CD4-positive, alpha-beta T cell treated with Interleukin-10 for 1 hour (primary cell): ENCODE data around the gene RNGTT.
"Not testable (repeated sequence)": the region's sequence is repeated elsewhere in the genome, so short reads cannot be mapped to it uniquely, and the experiment has no call there.

ENCODE experiments used
- DNase-seq: peaks from one replicate; pipeline ENCODE4 v3.0.0-alpha.2; 2020

The RNGTT gene

GRCh38 chr6:88969255-88969654 is 5.8 kb upstream of the RNGTT start:
- not testable (repeated sequence) for DNase-seq

DNA sequence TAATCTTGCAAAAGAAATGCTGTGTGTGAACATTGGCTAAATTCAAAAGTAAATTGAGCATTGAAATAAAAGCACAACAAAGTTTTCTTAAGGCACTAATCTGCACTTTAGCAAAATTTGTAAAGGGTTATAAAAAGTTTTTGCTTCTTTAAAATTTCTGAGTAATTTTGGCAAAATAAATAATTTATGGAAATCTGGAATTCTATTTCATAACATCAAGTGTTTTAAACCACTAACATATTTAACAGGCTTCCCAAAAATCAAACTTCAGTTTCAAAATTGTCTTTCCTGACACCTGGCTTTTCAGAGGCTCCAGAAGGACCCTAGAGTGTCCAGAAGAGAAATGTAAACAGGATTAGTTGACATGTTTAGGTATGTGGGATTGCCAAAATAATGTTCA is 4.5 kb upstream of the RNGTT start:
- no peak for DNase-seq

GRCh38 chr6:88965691-88966090 is 2.3 kb upstream of the RNGTT start:
- DNase-seq: no peak

GRCh38 chr6:88964509-88964908 is 1.1 kb upstream of the RNGTT start:
- no peak for DNase-seq

DNA sequence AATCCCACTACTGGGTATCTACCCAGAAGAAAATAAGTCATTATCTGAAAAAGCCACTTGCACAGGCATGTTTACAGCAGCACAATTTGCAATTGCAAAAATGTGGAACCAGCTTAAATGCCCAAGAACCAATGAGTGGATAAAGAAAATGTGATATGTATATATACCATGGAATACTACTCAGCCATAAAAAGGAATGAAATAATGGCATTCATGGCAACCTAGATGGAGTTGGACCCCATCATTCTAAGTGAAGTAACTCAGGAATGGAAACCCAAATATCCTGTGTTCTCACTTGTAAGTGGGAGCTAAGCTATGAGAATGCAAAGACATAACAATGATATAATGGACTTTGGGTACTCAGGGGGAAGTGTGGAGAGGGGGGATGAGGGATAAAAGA is 4.6 kb downstream of the RNGTT start:
- DNase-seq: no peak

DNA sequence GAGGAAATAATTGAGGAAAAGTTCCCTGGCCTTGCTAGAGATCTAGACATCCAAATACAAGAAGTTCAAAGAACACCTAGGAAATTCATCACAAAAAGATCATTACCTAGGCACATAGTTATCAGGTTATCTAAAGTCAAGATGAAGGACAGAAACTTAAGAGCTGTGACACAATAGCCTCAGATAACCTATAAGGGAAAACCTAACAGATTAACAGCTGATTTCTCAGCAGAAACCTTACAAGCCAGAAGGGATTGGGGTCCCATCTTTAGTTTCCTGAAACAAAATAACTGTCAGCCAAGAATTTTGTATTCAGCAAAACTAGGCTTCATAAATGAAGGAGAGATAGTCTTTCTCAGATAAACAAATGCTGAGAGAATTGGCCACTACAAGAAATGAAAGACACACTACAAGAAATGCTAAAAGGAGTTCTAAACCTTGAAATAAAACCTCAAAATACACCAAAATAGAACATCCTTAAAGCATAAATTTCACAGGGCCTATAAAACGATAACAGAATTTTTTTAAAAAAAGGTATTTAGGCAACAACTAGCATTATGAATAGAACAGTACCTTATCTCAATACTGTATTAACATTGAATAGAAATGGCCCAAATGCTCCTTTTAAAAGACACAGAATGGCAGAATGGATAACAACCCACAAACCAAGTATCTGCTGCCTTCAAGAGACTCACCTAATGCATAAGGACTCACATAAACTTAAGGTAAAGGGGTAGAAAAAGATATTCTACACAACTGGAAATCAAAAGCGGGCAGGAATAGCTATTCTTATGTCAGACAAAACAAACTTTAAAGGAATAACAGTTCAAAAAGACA is 9.7 kb downstream of the RNGTT start:
- no peak for DNase-seq

DNA sequence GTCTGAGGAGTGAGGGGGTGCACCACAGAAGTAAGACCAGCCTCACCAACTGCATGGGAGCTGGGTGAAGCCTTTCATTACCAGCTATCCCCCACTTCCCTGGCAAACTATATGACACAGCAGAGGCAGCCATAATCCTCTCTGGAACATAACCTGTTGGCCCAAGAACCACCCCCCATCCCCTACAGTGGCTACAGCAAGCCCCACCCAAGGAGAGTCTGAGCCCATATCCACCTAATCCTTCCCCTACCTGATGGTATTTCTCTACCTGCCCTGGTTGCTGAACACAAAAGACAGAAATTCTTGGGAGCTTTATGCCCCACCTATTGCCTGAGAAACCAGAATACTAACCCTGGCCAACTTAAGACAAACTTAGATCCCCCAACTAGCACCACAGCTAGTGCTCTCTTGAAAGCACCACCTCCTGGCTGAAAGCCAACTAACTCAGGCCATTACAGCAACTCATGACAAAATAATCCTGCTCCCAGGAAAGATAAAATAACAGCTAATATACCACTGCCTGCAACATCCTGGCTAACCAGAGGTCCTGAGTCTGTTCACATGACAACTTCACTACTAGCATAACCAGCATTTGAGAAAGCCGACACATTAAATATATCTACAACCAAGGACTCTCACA is 11.2 kb downstream of the RNGTT start:
- DNase-seq: no peak

- DNase-seq: no peak
Measured at GRCh38 chr6:88945415-88946008, 17.9 kb downstream of the RNGTT start.

DNA sequence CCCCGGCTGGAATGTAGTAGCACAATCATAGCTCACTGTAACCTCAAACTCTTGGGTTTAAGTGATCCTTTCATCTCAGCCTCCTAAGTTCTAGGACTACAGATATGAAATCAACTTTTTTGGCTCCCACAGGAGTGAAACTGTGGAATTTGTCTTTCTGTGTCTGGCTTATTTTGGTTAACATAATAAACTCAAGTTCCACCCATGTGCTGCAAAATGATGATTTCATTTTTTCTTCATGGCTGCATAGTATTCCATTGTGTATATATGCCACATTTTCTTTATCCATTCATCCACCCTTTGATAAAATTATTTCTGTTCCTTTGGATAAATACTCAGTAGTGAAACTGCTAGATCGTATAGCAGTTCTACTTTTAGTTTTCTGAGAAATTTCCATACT is 29.9 kb downstream of the RNGTT start:
- DNase-seq: no peak

- not testable (repeated sequence) for DNase-seq
Measured at GRCh38 chr6:88932019-88932418, 31.4 kb downstream of the RNGTT start.

DNA sequence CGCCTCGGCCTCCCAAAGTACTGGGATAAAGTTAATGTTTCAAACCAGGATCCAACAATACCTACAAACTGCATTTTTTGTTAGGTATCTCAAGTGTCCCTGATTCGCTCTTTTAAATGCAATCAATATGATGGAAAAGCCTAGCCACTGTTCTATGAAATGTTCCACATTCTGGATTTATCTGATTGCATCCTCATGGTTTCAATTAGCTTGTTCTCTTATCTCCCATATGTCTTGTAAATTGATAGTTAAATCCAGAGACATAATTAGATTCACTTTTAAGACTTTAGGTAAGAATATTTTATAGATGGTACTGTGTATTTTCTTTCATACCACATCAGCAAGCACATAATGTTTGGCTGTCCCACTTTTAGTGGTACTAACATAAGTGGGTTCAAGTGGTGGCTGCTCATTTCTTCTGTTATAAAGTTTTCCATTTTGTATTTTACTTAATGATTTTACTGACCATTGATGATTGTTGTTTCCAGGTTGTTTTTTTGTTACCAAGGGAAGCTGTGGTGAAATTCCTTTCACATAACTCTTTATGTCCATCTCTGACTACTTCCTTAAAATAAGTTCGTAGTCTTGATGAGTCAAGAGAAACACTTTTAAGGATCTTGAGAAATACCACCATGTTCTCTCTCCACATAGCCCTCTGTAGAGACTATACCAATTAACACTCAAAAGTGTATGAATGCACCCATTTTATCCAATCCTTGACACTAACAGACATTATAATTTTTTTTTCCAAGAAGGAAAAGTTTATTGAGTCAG is 40.5 kb downstream of the RNGTT start:
- DNase-seq: no peak

GRCh38 chr6:88921734-88922133 is 41.7 kb downstream of the RNGTT start:
- no peak for DNase-seq

- DNase-seq: no peak
Measured at GRCh38 chr6:88920774-88921733, 42.4 kb downstream of the RNGTT start.

DNA sequence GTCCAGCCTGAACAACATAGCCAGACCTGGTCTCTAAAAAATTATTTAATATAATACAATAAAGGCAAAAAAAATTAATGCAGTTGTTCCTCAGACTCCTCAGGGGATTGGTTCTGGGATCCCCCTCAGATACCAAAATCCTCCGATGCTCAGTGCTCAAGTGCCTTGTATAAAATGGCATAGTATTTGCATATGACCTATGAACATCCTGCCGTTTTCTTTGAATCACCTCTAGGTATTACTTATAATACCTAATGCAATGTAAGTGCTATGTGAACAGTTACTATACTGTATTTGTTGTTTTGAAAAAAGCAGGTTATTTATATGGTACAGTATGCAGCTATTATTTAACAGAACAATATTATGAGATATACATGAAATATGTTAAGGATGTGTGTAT is 43.3 kb downstream of the RNGTT start:
- no peak for DNase-seq

DNA sequence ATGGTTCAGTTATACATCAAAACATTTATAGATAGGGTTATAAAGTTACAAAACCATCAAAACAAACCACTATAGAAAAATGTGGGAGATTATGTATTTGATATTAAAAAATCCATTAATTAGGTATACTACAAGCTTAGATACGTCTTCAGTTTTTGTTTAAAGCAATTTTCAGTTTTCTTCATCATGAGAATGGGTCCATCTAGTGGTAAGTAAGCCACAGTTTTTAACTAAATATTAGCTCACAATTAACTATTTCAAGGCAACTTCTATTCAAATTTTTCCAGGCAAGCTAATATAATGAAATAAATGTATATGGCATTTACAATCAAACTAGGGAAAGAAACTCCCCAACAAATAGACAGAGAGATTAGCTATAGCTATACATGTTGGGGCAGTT is 44.4 kb downstream of the RNGTT start:
- no peak for DNase-seq

- DNase-seq: no peak
Measured at GRCh38 chr6:88916615-88917208, 46.7 kb downstream of the RNGTT start.

DNA sequence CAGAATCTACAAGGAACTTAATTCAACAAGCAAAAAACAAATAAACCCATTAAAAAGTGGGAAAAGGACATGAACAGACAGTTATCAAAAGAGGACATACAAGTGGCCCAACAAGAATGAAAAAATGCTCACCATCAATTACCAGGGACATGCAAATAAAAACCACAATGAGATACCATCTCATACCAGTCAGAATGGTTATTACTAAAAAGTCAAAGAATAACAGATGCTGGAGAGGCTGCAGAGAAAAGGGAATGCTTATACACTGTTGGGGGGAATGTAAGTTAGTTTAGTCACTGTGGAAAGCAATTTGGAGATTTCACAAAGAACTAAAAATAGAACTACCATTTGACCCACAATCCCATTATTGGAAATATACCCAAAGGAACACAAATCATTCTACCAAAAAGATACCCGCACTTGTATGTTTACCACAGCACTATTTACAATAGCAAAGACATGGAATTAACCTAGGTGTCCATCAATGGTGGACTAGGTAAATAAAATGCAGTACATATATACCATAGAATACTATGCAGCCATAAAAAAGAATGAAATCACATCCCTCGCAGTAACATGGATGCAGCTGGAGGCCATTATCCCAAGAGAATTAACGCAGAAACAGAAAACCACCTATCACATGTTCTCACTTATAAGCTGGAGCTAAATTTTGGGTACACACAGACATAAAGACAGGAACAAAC is 48.4 kb downstream of the RNGTT start:
- DNase-seq: no peak

DNA sequence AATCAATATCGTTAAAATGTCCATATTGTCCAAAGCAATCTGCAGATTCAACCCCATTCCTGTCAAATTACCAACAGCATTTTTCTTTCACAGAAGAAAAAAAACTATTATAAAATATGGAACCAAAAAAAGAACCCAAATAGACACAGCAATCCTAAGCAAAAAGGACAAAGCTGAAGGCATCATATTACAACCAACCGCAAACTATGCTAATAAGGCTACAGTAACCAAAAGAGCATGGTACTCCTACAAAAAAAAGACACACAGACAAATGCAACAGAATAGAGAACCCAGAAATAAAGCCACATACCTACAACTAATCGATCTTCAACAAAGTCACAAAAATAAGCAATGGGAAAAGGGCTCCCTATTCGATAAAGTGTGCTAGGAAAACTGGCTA is 49.2 kb downstream of the RNGTT start:
- no peak for DNase-seq

DNA sequence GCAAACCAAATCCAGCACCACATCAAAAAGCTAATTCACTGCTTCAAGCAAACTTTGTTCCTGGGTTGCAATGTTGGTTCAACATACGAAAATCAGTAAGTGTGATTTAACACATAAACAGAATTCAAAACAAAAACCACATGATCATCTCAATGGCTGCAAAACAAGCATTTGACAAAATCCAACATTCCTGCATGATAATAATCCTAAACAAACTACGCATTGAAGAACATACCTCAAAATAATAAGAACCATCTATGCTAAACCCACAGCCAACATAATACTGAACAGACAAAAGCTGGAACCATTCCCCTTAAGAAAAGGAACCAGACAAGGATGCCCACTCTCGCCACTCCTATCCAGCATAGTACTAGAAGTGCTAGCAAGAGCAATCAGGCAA is 49.9 kb downstream of the RNGTT start:
- no peak for DNase-seq

DNA sequence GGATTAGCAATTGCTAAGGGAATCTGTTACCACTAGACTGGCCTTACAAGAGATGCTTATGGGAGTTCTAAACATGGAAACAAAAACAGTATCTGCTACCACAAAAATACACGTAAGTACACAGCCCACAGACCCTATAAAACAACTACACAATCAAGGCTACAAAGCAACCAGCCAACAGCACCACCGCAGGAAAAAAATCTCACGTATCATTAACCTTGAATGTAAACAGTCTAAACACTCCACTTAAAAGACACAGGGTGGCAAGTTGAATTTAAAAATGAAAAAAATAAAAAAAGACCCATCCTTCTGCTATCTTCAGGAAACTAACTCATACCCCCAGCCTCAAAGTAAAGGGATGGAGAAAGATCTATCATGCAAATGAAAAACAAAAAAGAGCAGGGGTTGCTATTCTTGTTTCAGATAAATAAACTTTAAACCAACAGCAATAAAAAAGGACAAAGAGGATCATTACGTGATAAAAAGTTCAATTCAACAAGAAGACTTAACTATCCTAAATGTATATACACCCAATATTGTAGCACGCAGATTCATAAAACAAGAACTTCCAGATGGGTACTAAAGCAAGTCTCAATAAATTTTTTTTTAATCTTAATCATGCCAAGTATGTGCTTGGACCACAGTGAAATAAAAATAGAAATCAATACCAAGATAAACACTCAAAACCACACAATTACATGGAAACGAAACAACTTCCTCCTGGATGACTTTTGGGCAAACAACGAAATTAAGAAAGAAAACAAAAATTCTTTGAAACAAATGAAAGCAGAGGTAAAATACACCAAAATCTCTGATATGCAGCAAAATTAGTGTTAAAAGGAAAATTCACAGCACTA is 52.3 kb downstream of the RNGTT start:
- no peak for DNase-seq
